CD4-positive, alpha-beta memory T cell (primary cell): ENCODE measurements around the gene ATP6V1G2. TPM values are rescaled to one million over a fixed set of nuclear protein-coding genes. Genes with fewer than 3 reads are reported as not detected.
A peak's percentile ranks its signal among the peaks of the same experiment; 100 is the strongest.

Experiments used
- CTCF ChIA-PET: fragments of 350-600 bp; sonication (Branson Sonifier 250); formaldehyde crosslinking; loops from one replicate; lab custom pipeline; 2021; ENCODE audit warnings: inconsistent platforms; ENCODE audit not compliant: partially characterized antibody; lab: Charles Lee
- POLR2A ChIA-PET: fragments of 350-600 bp; sonication (Branson Sonifier 250); formaldehyde crosslinking; loops from one replicate; lab custom pipeline; 2021; ENCODE audit not compliant: partially characterized antibody; lab: Charles Lee
- DNase-seq, 5 donors: peaks; one replicate each; pipeline versions ENCODE4 v3.0.0 to v3.0.0-alpha.2; 2020 to 2022; ENCODE audit warnings: mixed read lengths in 1 of 5
- H3K27ac ChIP-seq: one replicate; pipeline ENCODE4 v1.7.0; 2013; ENCODE audit warnings: low read depth, low read length
- H3K27me3 ChIP-seq: 2 replicates; pipeline ENCODE4 v1.7.0; 2013; ENCODE audit warnings: mild to moderate bottlenecking, low read length, moderate library complexity; ENCODE audit not compliant: insufficient read depth
- H3K36me3 ChIP-seq: 2 replicates; pipeline ENCODE4 v1.7.0; 2013; ENCODE audit warnings: mild to moderate bottlenecking, low read length, moderate library complexity; ENCODE audit not compliant: insufficient read depth
- H3K4me1 ChIP-seq: 2 replicates; pipeline ENCODE4 v1.7.0; 2013; ENCODE audit warnings: mild to moderate bottlenecking, low read length, moderate library complexity; ENCODE audit not compliant: insufficient read depth
- H3K4me3 ChIP-seq, 2 donors: one replicate each; pipeline ENCODE4 v1.7.0; 2013; ENCODE audit warnings: low read length in 2 of 2, mild to moderate bottlenecking in 1 of 2
- H3K9me3 ChIP-seq, 2 donors: one replicate each; pipeline ENCODE4 v1.7.0; 2013; ENCODE audit warnings: low read length in 2 of 2, control low read depth in 1 of 2; ENCODE audit not compliant: control insufficient read depth in 1 of 2
- H3K27ac Mint-ChIP-seq, 7 donors: one replicate each; pipeline ENCODE4 v1.8.0; 2020 to 2021; ENCODE audit warnings: mixed read lengths in 7 of 7, mild to moderate bottlenecking in 6 of 7, inconsistent platforms in 3 of 7, moderate library complexity in 3 of 7
- H3K27me3 Mint-ChIP-seq, 2 donors: one replicate each; pipeline ENCODE4 v1.8.0; 2020 to 2021; ENCODE audit warnings: mixed read lengths in 2 of 2
- H3K36me3 Mint-ChIP-seq, 2 donors: one replicate each; pipeline ENCODE4 v1.8.0; 2020 to 2021; ENCODE audit warnings: mixed read lengths in 2 of 2, inconsistent platforms in 1 of 2, mild to moderate bottlenecking in 1 of 2
- H3K4me1 Mint-ChIP-seq, 4 donors: one replicate each; pipeline ENCODE4 v1.8.0; 2020 to 2021; ENCODE audit warnings: mixed read lengths in 4 of 4, mild to moderate bottlenecking in 1 of 4
- H3K4me3 Mint-ChIP-seq, 8 donors: one replicate each; pipeline ENCODE4 v1.8.0; 2020 to 2021; ENCODE audit warnings: mixed read lengths in 8 of 8, mild to moderate bottlenecking in 7 of 8, moderate library complexity in 6 of 8, inconsistent platforms in 3 of 8
- H3K9me3 Mint-ChIP-seq, 8 donors: one replicate each; pipeline ENCODE4 v1.8.0; 2020 to 2021; ENCODE audit warnings: mixed read lengths in 8 of 8, mild to moderate bottlenecking in 5 of 8, inconsistent platforms in 3 of 8, moderate library complexity in 1 of 8
- intact Hi-C: fragments of 100-400 bp; cut with micrococcal nuclease; formaldehyde crosslinking; loops from one replicate; pipeline ENCODE4 v1.15.1; 2023
- polyA plus RNA-seq, 2 donors: library from polyadenylated mRNA; unstranded; fragments of 300-500 nt; fragmentation: Illumina TruSeq; gene quantifications; one replicate each; pipeline ENCODE4 v1.2.3, GENCODE V29; 2021
- total RNA-seq, 2 experiments: library from RNA; stranded (reverse); gene quantifications; one replicate each; pipeline ENCODE4 v1.2.3, GENCODE V29; 2021

Gene ATP6V1G2
- total and polyA plus RNA-seq, 4 experiments from 2014 or later = 0.84 to 7.2 (median 3.5) TPM

DNA sequence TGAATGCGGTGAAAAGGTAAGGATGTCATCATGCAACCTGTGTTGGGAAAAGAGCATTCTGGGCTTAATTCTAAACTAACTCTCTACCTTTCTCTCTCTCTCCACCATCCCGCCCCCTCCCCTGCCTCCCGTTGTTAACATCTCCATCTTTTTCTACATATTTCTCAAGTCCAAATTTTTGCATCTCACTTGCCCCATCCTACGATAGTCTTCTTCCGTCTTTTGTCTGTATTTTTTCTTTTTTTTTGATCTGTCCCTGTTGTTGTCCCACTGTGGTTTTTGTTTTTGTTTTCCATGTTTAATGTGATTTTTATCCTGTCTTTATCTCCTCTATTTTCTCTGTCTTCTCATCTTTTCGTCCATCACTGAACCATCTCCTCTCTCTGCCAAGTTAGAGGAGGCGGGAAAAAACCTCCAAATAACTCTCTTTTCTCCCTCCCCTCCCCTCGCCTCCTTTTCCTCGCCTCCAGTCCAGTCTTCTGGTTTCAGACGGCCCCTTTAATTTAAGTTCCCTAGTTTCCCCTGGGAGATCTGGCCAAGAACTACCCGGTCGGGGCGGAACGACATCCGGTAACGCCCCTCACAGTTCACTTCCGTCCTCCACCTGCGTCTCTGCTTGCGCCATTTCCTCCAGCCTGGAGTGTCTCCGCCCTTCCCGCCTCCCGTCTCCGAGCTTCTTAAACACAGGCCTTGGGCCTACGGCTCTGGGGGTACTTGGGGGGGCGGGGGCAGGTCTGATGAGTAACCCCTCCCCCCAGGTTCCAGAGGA is 734 bp upstream of the ATP6V1G2 start, which contains the start of gene NFKBIL1:
TSS of gene NFKBIL1 (plus strand) at position 651 of the 769 bp plus-strand sequence. CDS start at position 738, 87 bp downstream.
- Mint-ChIP-seq H3K9me3 (no peaks in the 10 kb centered on the region), H3K4me1 (peaks cover 24 to 49% (median 36%) of the 10 kb centered on the region in 4 donors), H3K36me3 (peaks cover 0 to 10% of the 10 kb centered on the region in 2 donors), H3K27ac (peak within 1 kb of the TSS; percentile 93 to 99 (median 97)), H3K27me3 (no peaks in the 10 kb centered on the region), H3K4me3 (peak within 1 kb of the TSS; percentile 85 to 93 (median 88))
- Histone ChIP-seq H3K4me3 (peak within 1 kb of the TSS; percentile 55 to 79), H3K9me3 (no peaks in the 10 kb centered on the region), H3K27me3 (no peaks in the 10 kb centered on the region), H3K36me3 (peaks cover 4% of the 10 kb centered on the region), H3K4me1 (peaks cover 45% of the 10 kb centered on the region), H3K27ac (peak within 1 kb of the TSS; percentile 85)
- DNase-seq = peak; percentile 83 to 91 (median 85)
- CTCF ChIA-PET = interaction anchor here (0.6 to 35.1 kb wide), 12 partner anchors 9 to 405 kb away, joined by 3 to 1152 read pairs (median 5); partner anchors contain the start of genes LST1, LTB, NCR3 and TNF
- POLR2A ChIA-PET = interaction anchor here (0.6 to 52.5 kb wide), 12 partner anchors 9 to 118 kb away, joined by 3 to 3597 read pairs (median 3); partner anchors contain the start of genes GPANK1, LST1, LTA and LTB
- intact Hi-C loops = loop anchor here (1.0 to 5.0 kb wide), 10 partner anchors 33 to 410 kb away; partner anchors contain the start of genes ABHD16A, BAG6, GPANK1 and NELFE

DNA sequence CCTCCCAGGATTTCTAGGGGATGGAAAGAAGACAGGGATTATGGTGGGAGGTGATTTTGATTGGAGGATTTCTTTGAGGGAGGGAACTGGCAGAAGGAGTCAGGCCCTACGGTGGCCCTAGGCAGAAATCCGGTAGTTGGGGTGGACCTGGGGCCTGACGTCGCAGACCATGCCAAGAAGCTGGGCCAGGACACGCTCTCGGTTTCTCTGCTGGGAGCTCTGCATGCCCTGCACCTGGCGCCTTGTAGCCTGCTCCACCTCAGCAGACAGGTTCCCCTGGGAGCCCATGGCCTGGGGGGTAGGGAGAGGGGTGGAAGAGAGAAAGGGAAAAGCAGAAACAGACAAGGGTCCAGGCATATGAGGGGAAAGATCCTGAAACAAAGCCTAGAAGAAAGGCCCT is 1.1 kb downstream of the ATP6V1G2 start:
- no peak for DNase-seq
- Histone ChIP-seq H3K27me3 (no peaks in the 10 kb centered on the region), H3K36me3 (peaks cover 6% of the 10 kb centered on the region), H3K4me3 (no peak overlapping the region), H3K4me1 (peaks cover 45% of the 10 kb centered on the region), H3K27ac (no peak overlapping the region), H3K9me3 (no peaks in the 10 kb centered on the region)
- Mint-ChIP-seq H3K36me3 (peaks cover 8 to 20% of the 10 kb centered on the region in 2 donors), H3K27ac (peak overlapping the region in 1 of 7 donors; percentile 9), H3K4me1 (peaks cover 26 to 59% (median 41%) of the 10 kb centered on the region in 4 donors), H3K27me3 (no peaks in the 10 kb centered on the region), H3K4me3 (peak overlapping the region in 2 of 8 donors; percentile 7 to 43), H3K9me3 (peaks cover 0 to 2% (median 0%) of the 10 kb centered on the region in 8 donors)
- ChIA-PET CTCF (interaction anchor here (2.3 to 35.1 kb wide), 3 partner anchors 37 to 407 kb away, joined by 5 to 1152 read pairs (median 595); partner anchors contain the start of genes LST1, LTB, NCR3 and TNF), POLR2A (interaction anchor here (52.5 kb wide), 1 partner anchor 37 kb away, joined by 3597 read pairs; the partner anchor contains the start of genes LST1, LTA, LTB and NCR3)
- intact Hi-C loops = loop anchor here (5.0 kb wide), 1 partner anchor 412 kb away; the partner anchor contains the start of genes NELFE and SKIC2

DNA sequence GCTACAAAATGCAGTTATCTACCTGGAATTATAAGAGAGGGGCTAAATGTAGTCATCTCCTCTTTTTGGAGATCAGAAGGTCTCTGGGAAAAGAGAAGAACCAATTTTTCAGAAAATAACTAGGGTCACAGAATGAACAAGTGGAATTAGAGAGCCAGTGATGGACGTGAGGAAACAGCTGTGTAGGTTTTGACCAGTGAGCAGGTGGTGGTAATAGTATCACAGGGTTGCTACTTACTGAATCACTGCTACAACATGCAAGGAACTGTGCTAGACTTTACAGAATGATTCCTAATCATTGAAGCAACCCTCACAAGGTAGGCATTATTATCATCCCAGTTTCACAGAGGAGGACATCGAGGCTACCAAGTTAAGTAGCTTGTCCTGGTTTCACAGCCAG is 1.7 kb downstream of the ATP6V1G2 start:
- H3K36me3 ChIP-seq = peaks cover 12% of the 10 kb centered on the region
- H3K4me3 ChIP-seq = no peak overlapping the region

GRCh38 chr6:31543639-31544038 is 2.8 kb downstream of the ATP6V1G2 start:
- ChIA-PET CTCF (interaction anchor here (1.5 to 35.1 kb wide), 3 partner anchors 50 to 283 kb away, joined by 3 to 1152 read pairs (median 49); partner anchors contain the start of gene NCR3), POLR2A (interaction anchor here (3.2 to 52.5 kb wide), 3 partner anchors 39 to 108 kb away, joined by 24 to 3597 read pairs (median 152); partner anchors contain the start of genes BAG6, LST1, LTA and LTB)
- Mint-ChIP-seq H3K4me3 (peak overlapping the region in 1 of 8 donors; percentile 37), H3K9me3 (peaks cover 0 to 4% (median 0%) of the 10 kb centered on the region in 8 donors), H3K27me3 (no peaks in the 10 kb centered on the region), H3K4me1 (peaks cover 40 to 71% (median 54%) of the 10 kb centered on the region in 4 donors), H3K36me3 (peaks cover 23 to 35% of the 10 kb centered on the region in 2 donors), H3K27ac (peak overlapping the region in 1 of 7 donors; percentile 100)
- Histone ChIP-seq H3K36me3 (peaks cover 18% of the 10 kb centered on the region), H3K9me3 (no peaks in the 10 kb centered on the region), H3K4me3 (no peak overlapping the region), H3K27ac (peak overlapping the region; percentile 94), H3K27me3 (no peaks in the 10 kb centered on the region), H3K4me1 (peaks cover 59% of the 10 kb centered on the region)
- intact Hi-C loops = loop anchor here (2.0 to 5.0 kb wide), 3 partner anchors 143 to 274 kb away; partner anchors contain the start of genes HLA-C, HSPA1A and HSPA1L
- DNase-seq = no peak

More for the DNA sequence above, 1.7 kb downstream of the ATP6V1G2 start:
- Mint-ChIP-seq H3K36me3 (peaks cover 14 to 24% of the 10 kb centered on the region in 2 donors), H3K9me3 (peaks cover 0 to 4% (median 0%) of the 10 kb centered on the region in 8 donors), H3K27me3 (no peaks in the 10 kb centered on the region), H3K27ac (peak overlapping the region in 4 of 7 donors; percentile 9 to 29 (median 24)), H3K4me3 (peak overlapping the region in 1 of 8 donors; percentile 2), H3K4me1 (peaks cover 32 to 65% (median 47%) of the 10 kb centered on the region in 4 donors)
- intact Hi-C loops = loop anchor here (5.0 kb wide), 3 partner anchors 272 to 413 kb away; partner anchors contain the start of genes HLA-C, HSPA1A, HSPA1L and NELFE
- Histone ChIP-seq H3K27me3 (no peaks in the 10 kb centered on the region), H3K27ac (no peak overlapping the region), H3K4me1 (peaks cover 52% of the 10 kb centered on the region), H3K9me3 (no peaks in the 10 kb centered on the region)
- no peak for DNase-seq
- ChIA-PET CTCF (interaction anchor here (21.7 to 35.1 kb wide), 2 partner anchors 37 to 54 kb away, joined by 595 to 1152 read pairs; partner anchors contain the start of genes LST1, LTB, NCR3 and TNF), POLR2A (interaction anchor here (52.5 kb wide), 1 partner anchor 38 kb away, joined by 3597 read pairs; the partner anchor contains the start of genes LST1, LTA, LTB and NCR3)

DNA sequence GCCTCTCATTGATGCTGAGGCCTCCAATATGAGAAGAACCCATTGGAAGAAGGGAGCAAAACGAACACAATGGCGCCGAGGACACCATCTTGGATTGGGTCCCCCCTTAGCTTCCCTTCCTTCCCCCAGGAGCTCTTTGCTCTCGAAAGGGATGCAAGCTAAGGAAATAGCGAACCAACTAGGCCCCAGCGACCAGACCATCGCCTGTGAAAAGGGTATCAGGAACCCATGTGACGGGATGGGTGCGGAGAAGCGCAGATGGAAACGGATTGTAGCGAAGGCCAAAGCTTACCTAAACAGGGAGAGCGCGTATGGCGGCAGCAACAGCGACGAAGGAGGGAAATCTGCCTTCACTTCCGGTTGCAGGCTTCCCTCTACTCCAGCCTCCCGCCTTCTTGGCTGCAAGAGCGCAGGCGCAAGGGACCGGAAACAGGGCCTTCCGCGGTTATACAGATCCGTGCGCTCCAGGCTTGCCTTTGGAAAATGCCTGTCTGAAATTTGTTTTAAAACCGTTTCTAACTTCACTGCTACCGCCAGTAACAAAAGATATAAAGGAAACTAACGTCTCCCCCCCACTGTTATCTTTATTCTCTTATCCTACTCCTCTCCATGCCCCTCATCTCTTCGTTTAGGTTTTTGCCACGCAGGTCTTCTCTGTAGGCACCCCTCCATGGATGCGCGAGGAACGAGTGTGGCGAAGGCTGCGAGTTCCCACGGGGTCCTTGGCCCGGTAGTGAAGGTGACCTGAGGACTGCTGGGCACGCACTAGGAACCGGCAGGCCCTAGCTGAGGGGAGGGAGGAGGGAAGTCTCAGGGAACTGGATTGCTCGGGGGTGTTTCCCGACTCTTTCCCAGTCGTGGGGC is 4.5 kb downstream of the ATP6V1G2 start, which contains the start of gene DDX39B:
TSS of gene DDX39B (minus strand) at position 346 of the 864 bp plus-strand sequence. CDS start 1,471 bp downstream, outside the sequence.
- ChIA-PET POLR2A (interaction anchor here (0.7 to 52.5 kb wide), 41 partner anchors 9 to 1430 kb away, joined by 3 to 3597 read pairs (median 5); partner anchors contain the start of genes ABHD16A, BAG6, C6orf47 and CLIC1), CTCF (interaction anchor here (1.0 to 35.1 kb wide), 14 partner anchors 9 to 284 kb away, joined by 3 to 1152 read pairs (median 6); partner anchors contain the start of genes BAG6, LST1, LTB and MICB)
- peak within 1 kb of the TSS; percentile 94 for H3K27ac ChIP-seq
- peak within 1 kb of the TSS; percentile 96 to 97 for H3K4me3 ChIP-seq
- H3K36me3 ChIP-seq = peaks cover 25% of the 10 kb centered on the region
- Mint-ChIP-seq H3K4me1 (peaks cover 38 to 63% (median 51%) of the 10 kb centered on the region in 4 donors), H3K27ac (peak within 1 kb of the TSS; percentile 94 to 100 (median 99)), H3K9me3 (peaks cover 0 to 4% (median 0%) of the 10 kb centered on the region in 8 donors), H3K36me3 (peaks cover 32 to 44% of the 10 kb centered on the region in 2 donors), H3K27me3 (no peaks in the 10 kb centered on the region), H3K4me3 (peak within 1 kb of the TSS; percentile 96 to 99 (median 98))
- H3K4me1 ChIP-seq = peaks cover 48% of the 10 kb centered on the region
- no peaks in the 10 kb centered on the region for H3K27me3 ChIP-seq
- intact Hi-C loops = loop anchor here (1.0 to 5.0 kb wide), 7 partner anchors 30 to 275 kb away; partner anchors contain the start of genes BAG6, HLA-C, HSPA1A and HSPA1L
- peak; percentile 95 to 97 (median 96) for DNase-seq
- H3K9me3 ChIP-seq = no peaks in the 10 kb centered on the region
